GM19238 (cell line): Measurements from ENCODE around the gene CCT7.

Experiments
- DNase-seq: peaks from one replicate; pipeline ENCODE4 v3.0.0; 2011; ENCODE audit warnings: low spot score; ENCODE audit not compliant: insufficient read length

The CCT7 gene

GRCh38 chr2:73267008-73267407 is 32.9 kb downstream of the CCT7 start:
- no peak for DNase-seq

GRCh38 chr2:73268366-73268829 is 34.3 kb downstream of the CCT7 start:
- DNase-seq = no peak

DNA sequence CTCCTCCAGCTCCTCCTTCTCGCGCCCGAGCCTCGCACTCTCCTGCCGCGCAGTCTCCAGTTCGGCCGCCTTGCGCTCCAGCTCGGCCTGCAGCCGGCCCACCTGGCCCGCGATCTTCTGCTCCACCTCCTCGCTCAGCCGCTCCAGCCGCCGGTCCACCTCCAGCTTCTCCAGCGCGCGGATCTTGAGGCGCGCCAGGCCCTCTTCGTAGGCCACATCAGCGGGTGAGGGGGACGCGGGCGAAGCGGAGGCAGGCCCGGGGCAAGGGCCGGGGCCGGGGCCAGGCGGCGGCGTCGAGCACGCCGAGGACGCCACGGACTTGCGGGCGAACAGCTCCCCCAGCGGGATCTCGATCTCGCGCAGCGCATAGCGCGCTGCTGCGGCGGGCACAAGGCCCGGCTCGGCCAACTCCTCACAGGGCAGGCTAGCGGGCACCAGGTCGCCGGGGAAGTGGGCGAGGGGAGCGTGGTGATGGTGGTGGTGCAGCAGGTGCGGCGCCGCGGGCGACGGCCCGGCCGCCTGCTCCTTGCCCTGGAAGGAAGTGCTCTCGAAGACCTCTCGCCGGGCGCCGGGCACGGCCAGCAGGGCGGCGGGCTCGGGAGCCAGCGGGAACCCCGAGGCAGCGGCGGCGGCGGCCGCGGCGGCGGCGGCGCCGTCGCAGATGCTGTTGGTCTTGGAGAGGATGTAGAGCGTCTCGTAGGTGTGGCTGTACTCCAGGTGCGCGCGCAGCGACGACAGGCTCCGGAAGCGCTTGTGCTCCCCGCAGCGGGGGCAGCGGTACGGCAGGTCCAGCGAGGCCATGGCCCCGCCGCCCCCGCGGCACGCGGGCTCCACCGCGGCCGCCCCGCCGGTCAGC is 35.0 kb downstream of the CCT7 start:
- DNase-seq = peak; percentile 48

GRCh38 chr2:73269686-73270465 is 35.8 kb downstream of the CCT7 start:
- no peak for DNase-seq

GRCh38 chr2:73272270-73272669 is 38.2 kb downstream of the CCT7 start:
- DNase-seq = no peak

GRCh38 chr2:73279852-73280251 is 45.7 kb downstream of the CCT7 start:
- DNase-seq = no peak

DNA sequence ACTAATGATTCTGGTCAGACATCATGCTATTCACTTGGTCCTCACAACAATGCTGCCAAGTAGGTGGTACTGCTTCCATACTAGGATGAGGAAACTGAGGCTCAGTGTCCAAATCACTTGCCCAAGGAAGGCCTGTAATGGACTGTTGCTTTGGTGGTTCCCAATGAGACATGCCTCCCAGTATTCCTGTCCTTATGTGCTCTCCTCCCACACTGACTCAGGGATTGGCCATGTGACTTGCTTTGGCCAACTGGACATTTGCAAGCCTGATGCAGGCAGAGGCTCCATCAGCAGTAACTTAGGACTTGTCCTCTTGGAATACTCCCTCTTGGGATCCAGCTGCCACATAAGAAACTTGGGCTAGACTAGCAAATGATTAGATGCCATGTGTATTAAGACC is 47.1 kb downstream of the CCT7 start:
- DNase-seq = no peak

GRCh38 chr2:73282924-73283544 is 48.9 kb downstream of the CCT7 start:
- no peak for DNase-seq

DNA sequence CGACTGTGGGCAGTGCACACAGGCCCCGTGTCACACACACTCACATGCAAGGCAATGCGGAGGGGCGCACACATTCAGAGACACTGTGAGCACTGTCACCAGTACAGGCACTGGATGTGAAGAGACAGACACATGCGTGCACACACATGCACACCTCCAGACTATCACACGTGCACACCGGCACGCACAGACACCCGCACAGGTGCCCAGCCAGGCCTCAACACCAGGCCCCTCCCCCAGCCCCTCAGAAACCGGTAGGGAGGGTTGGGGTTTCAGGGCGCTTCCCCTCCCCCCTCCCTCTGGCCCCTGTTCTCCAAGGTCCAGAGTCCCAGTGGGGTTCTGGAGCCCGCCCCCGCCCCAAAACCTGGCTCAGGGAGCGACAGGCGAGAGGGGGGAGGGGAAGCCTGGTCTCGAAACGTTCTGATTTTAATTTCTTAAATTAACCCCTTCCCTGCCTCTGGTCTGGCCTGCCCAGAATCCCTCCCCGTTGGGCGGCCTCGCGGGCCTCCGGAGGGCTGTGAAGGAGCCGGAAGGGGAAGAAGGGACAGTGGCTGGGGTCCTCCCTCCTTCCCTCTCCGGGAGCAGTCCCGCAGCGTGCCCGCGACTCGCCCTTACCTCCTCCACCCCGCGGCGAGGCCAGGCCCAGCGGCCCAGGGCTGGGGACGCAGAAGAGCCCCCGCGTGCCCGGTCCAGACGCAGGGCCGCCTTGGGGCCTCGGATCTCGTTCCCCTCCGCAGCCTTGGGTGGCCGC is 49.6 kb downstream of the CCT7 start:
- DNase-seq = no peak

DNA sequence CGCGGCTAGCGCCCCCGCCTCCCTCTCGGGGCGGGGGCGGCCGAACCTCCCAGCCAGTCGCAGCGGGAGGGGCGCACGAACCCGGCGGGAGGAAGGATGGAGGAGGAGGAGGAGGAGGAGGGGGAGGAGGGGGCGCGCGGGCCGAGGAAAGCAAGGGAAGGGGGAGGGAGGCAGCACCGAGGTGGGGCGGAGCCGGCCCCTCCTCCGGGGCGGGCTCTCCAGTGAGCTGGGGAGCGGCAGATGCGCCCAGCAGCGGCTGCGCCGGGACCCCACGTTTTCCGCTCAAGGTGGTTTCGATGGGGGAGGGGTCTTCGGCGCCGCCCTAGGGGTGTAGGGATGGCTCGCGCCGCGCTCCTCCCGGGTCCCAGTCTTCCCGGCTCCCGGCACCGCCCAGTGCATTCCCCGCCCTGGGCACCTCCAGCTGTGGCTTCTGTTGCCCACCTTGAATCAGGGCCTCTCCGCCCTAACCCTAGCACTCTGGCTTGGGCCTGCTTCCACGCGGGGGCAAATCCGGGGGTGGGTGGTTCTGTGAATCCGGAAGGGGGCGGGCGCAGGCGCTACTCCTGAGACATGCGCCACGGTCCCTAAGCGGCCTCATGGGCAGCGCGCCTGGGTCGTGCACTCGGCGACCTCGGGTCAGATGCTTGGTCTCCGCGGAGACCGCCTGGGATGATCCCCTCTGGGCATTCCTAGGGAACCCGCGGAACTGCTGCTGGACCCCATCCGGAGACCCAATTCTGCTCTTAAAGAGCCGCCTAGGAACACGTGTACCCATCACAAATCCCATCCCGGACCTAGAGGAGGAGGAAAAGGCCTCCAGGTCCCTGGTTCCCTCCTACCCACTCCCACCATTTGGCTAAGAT is 50.4 kb downstream of the CCT7 start, which contains the start of gene FBXO41:
TSS of gene FBXO41 (minus strand) at position 183 of the 863 bp plus-strand sequence. CDS start 14,848 bp downstream, outside the sequence.
- peak; percentile 84 for DNase-seq

DNA sequence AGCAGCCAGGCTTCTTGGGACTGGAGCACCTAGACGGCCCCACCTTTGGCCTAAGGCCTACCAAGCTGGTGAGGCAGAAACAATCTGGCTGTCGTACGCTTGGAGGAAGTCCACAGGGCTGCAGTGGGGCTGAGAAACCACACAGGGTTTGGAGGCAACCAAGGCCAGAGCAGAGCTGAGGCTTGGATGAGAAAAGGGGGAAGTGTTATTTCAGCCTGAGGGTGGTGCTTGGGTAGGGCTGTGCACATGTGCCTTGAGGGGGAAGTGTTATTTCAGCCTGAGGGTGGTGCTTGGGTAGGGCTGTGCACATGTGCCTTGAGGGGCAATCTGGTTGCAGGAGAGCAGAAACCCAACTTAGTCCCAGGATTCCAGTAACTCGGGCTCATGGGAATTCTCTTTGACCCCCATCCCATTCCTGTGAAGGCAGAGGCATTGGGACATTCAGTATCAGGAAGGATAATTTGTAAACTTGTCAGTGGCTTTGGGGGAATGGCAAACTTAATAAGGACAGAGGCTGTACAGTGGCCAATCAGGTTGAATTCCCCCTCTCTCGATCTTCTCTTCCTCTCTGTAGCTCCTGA is 51.1 kb downstream of the CCT7 start:
- DNase-seq = peak; percentile 41

GRCh38 chr2:73286134-73286655 is 52.1 kb downstream of the CCT7 start:
- DNase-seq = no peak

- DNase-seq = no peak
Measured at GRCh38 chr2:73289304-73289703, 55.2 kb downstream of the CCT7 start.

DNA sequence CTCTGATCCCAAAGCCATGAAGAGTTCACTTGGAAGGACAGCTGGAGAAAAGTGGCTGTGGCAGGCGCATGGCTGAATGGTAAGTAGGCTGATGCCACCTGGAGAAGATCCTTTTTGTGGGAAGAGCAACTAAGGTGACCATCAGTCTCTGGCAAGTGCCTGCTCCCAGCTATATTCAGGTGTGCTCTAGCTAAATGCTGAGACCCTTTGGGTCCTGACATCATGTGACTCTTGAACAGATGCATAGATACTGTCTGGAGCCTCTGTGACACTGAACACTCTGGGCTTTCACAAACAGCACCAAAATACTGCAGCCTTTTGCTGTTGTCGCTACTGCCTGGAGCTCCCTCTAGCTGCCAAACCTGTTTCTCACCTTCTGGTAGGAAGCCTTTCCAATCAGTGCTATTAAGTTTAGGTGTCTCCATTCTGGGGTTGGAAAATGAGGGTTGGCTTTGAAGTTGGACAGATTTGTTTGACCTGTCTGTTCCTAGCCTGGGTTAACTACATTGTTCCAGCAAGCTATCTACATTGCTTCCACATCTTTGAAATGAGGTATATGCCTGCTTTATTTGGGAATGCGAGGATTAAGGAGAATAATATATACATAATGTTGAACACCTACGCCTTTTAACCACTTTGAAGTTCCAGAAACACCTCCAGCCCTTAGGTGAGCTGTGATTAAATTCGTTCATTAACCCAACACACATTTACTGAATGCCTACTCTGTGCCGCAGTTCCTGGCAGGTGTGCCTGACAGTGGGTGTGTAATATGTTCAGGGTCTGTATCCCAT is 56.1 kb downstream of the CCT7 start:
- no peak for DNase-seq

DNA sequence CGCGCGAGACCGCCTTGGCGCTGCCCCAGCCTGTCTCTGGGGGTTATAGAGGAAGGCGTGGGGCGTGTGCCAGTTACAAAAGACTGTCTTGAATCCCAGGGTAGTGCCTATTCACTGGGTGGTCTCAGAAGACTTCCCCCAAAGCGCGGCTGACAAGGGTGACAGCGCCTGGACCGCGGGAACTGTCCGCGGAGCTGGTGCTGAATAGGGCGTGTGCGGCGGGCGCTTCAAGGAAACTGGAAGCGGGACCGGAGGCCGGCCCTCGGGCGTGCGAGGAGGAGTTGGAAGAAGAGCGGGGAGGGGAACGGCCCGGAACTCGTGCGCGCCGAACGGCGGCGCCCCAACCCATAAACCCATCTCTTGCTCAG is 57.0 kb downstream of the CCT7 start:
- DNase-seq = peak; percentile 42

- DNase-seq = no peak
Measured at GRCh38 chr2:73291461-73292315, 57.6 kb downstream of the CCT7 start.

DNA sequence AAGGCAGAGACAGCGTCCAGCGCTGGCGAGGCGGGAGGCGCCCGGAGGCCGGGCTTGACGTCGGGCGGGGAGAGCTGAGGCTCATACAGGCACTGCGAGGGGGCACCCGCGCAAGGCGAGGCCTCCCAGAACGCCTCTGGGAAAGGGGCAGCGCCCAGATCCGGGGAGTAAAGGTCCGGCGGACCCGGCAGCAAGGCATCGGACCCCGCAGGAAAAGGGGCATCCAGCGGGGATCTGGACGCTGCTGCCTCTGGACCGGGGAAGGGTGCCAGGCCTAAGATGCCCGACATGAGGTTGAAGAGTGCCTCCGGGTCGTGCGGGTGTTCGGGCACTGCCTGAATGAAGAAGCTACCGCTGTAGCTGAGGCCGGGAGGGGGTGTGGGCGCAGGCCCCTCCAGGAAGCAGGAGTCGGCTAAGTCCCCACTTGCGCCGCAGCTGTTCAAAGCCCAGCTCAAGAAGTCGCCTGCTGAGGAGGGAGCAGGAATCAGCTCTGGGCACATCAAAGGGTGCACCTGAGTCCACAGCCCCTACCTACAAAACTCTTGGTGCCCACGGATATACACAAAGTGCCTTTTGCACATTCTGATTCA is 58.3 kb downstream of the CCT7 start:
- DNase-seq = no peak
